ENCODE measurements around the gene REM1.

REM1 gene

DNA sequence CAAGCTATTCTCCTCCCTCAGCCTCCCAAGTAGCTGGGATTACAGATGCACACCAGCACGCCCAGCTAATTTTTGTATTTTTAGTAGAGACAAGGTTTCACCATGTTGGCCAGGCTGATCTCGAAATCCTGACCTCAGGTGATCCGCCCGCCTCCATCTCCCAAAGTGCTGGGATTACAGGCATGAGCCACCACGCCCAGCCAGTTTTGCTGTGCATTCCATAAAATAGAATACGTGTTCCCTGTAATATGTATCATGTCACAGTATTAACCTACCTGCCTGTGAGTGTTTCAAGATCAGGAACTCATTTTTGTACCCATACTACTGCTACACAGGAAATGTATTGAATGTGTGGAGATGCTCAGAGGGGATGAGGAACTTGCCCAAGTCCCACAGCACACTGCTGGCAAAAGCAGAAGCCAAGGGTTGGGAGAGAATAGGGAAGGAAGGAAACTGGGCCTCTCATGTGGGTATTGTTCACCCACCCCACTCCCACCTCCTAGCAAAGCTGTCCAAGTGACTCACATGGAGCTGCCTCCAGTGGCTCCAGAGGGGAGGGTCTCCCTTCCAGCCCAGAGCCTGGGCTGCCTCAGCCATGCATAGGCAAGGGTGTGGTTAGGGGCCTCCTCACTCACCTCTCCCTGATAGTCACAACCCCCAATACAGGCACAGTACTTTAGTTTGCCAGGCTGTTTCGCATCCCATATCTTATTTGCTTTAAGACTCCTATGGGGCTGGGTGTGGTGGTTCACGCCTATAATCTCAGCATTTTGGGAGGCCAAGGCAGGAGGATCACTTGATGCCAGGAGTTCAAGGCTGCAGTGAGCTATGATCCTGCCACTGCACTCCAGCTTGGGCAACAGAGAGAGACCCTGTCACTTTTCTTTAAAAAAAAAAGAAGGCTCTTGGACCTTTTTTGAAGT, 48.5 kb downstream of the REM1 start:
- DNase-seq = no peak

DNA sequence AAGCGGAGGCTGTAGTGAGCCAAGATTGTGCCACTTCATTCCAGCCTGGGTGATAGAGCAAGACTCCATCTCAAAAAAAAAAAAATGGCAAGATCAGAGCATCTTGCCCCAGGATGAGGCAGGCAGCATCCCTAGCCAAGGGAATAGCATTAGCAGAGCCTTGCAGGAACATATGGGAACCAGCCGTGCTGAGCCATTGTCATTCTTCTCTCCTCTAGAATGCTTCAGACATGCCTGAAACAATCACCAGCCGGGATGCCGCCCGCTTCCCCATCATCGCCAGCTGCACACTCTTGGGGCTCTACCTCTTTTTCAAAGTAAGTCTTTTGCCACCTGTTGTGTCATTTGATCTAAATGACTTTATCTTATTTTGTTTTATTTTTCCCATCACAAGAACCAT, 52.2 kb downstream of the REM1 start:
- DNase-seq = no peak
